ENCODE data around the gene MAPK10.
"Not testable (repeated sequence)": the region's sequence is repeated elsewhere in the genome, so short reads cannot be mapped to it uniquely, and the experiment has no call there.

The MAPK10 gene

GRCh38 chr4:86184216-86184900, 175.5 kb downstream of the MAPK10 start:
- no peak overlapping the region for H2AFZ ChIP-seq (ENCODE audit: low read depth)
- H3K4me1 ChIP-seq (ENCODE audit: low read depth, poor library complexity, severe bottlenecking), result no peaks in the 10 kb centered on the region
- H3K27me3 ChIP-seq (ENCODE audit: insufficient read depth, low read depth), result no peaks in the 10 kb centered on the region
- no peaks in the 10 kb centered on the region for H3K79me2 ChIP-seq (ENCODE audit: insufficient read depth, low read depth)
- TF ChIP-seq CTCF (conservative IDR thresholded peaks at IDR 0.05; ENCODE audit: low read depth, low read length), result no peak
- H3K4me2 ChIP-seq, result no peak overlapping the region
- H3K9ac ChIP-seq, result no peak overlapping the region
- H3K36me3 ChIP-seq (ENCODE audit: insufficient read depth), result no peaks in the 10 kb centered on the region
- H4K20me1 ChIP-seq (ENCODE audit: insufficient read depth), result no peaks in the 10 kb centered on the region
- H3K27ac ChIP-seq, result no peak overlapping the region
- H3K4me3 ChIP-seq (IDR thresholded peaks at IDR 0.05; ENCODE audit: insufficient read depth, low read depth, low read length), result no peak overlapping the region

GRCh38 chr4:86181585-86181984, 178.3 kb downstream of the MAPK10 start:
- Histone ChIP-seq H3K4me1 (ENCODE audit: low read depth, poor library complexity, severe bottlenecking) (no peaks in the 10 kb centered on the region), H3K27me3 (ENCODE audit: insufficient read depth, low read depth) (no peaks in the 10 kb centered on the region), H2AFZ (ENCODE audit: low read depth) (no peak overlapping the region), H3K27ac (no peak overlapping the region), H4K20me1 (ENCODE audit: insufficient read depth) (no peaks in the 10 kb centered on the region), H3K4me3 (IDR thresholded peaks at IDR 0.05; ENCODE audit: insufficient read depth, low read depth, low read length) (no peak overlapping the region), H3K36me3 (ENCODE audit: insufficient read depth) (no peaks in the 10 kb centered on the region), H3K79me2 (ENCODE audit: insufficient read depth, low read depth) (no peaks in the 10 kb centered on the region), H3K4me2 (no peak overlapping the region), H3K9ac (no peak overlapping the region)
- TF ChIP-seq CTCF (conservative IDR thresholded peaks at IDR 0.05; ENCODE audit: low read depth, low read length), result no peak

GRCh38 chr4:86178211-86178610, 181.6 kb downstream of the MAPK10 start:
- Histone ChIP-seq H3K4me2 (no peak overlapping the region), H2AFZ (ENCODE audit: low read depth) (no peak overlapping the region), H3K9ac (no peak overlapping the region), H3K36me3 (ENCODE audit: insufficient read depth) (no peaks in the 10 kb centered on the region), H3K4me1 (ENCODE audit: low read depth, poor library complexity, severe bottlenecking) (no peaks in the 10 kb centered on the region), H3K4me3 (IDR thresholded peaks at IDR 0.05; ENCODE audit: insufficient read depth, low read depth, low read length) (no peak overlapping the region), H3K79me2 (ENCODE audit: insufficient read depth, low read depth) (no peaks in the 10 kb centered on the region), H3K27ac (no peak overlapping the region), H3K27me3 (ENCODE audit: insufficient read depth, low read depth) (no peaks in the 10 kb centered on the region), H4K20me1 (ENCODE audit: insufficient read depth) (no peaks in the 10 kb centered on the region)
- no peak for TF ChIP-seq CTCF (conservative IDR thresholded peaks at IDR 0.05; ENCODE audit: low read depth, low read length)

GRCh38 chr4:86174506-86174905, 185.3 kb downstream of the MAPK10 start:
- H3K4me1 ChIP-seq (ENCODE audit: low read depth, poor library complexity, severe bottlenecking), result no peaks in the 10 kb centered on the region
- no peaks in the 10 kb centered on the region for H4K20me1 ChIP-seq (ENCODE audit: insufficient read depth)
- no peak overlapping the region for H3K27ac ChIP-seq
- TF ChIP-seq CTCF (conservative IDR thresholded peaks at IDR 0.05; ENCODE audit: low read depth, low read length), result no peak
- H3K4me3 ChIP-seq (IDR thresholded peaks at IDR 0.05; ENCODE audit: insufficient read depth, low read depth, low read length), result no peak overlapping the region
- H3K27me3 ChIP-seq (ENCODE audit: insufficient read depth, low read depth), result no peaks in the 10 kb centered on the region
- H3K4me2 ChIP-seq, result no peak overlapping the region
- no peaks in the 10 kb centered on the region for H3K36me3 ChIP-seq (ENCODE audit: insufficient read depth)
- no peak overlapping the region for H3K9ac ChIP-seq
- H3K79me2 ChIP-seq (ENCODE audit: insufficient read depth, low read depth), result no peaks in the 10 kb centered on the region
- H2AFZ ChIP-seq (ENCODE audit: low read depth), result no peak overlapping the region

GRCh38 chr4:86168335-86168734, 191.5 kb downstream of the MAPK10 start:
- not testable (repeated sequence) for H3K27me3 ChIP-seq (ENCODE audit: insufficient read depth, low read depth); H3K9ac ChIP-seq; H3K79me2 ChIP-seq (ENCODE audit: insufficient read depth, low read depth); H3K4me3 ChIP-seq (IDR thresholded peaks at IDR 0.05; ENCODE audit: insufficient read depth, low read depth, low read length); H3K4me1 ChIP-seq (ENCODE audit: low read depth, poor library complexity, severe bottlenecking); H4K20me1 ChIP-seq (ENCODE audit: insufficient read depth); H2AFZ ChIP-seq (ENCODE audit: low read depth); H3K4me2 ChIP-seq; H3K36me3 ChIP-seq (ENCODE audit: insufficient read depth); H3K27ac ChIP-seq
